ENCODE results near the gene BDH1.

GRCh38 chr3:197468167-197468566 is 87.6 kb downstream of the BDH1 start:
- TF ChIP-seq POLR2A (IDR thresholded peaks at IDR 0.05), result no peak
- no peak for TF ChIP-seq CTCF (IDR thresholded peaks at IDR 0.05)

Measured in esophagus squamous epithelium (tissue), 4 donors.